ENCODE results near the gene NTPCR.

DNA sequence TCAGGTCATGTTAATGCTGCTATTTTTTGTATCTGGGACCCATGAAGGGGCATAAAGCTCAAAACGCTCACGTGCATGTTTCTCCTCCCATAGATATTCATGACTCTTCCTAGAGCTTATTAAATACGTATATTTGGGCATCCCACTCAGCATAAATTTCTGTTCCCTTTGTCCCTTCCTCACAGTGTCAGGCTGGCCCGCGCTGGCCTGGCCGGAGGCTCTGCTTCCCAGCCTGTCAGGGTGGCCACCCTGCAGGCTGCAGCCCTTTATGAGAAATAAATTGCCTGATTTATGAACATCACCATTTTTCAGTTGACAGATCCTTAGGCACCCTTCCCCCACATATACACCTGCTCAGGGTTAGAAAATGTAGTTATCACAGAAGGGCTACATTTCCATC lies 44.0 kb upstream of the NTPCR start:
- TF ChIP-seq, protein P1, sequence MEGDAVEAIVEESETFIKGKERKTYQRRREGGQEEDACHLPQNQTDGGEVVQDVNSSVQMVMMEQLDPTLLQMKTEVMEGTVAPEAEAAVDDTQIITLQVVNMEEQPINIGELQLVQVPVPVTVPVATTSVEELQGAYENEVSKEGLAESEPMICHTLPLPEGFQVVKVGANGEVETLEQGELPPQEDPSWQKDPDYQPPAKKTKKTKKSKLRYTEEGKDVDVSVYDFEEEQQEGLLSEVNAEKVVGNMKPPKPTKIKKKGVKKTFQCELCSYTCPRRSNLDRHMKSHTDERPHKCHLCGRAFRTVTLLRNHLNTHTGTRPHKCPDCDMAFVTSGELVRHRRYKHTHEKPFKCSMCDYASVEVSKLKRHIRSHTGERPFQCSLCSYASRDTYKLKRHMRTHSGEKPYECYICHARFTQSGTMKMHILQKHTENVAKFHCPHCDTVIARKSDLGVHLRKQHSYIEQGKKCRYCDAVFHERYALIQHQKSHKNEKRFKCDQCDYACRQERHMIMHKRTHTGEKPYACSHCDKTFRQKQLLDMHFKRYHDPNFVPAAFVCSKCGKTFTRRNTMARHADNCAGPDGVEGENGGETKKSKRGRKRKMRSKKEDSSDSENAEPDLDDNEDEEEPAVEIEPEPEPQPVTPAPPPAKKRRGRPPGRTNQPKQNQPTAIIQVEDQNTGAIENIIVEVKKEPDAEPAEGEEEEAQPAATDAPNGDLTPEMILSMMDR (IDR thresholded peaks at IDR 0.05), result no peak
- TF ChIP-seq POLR2A (IDR thresholded peaks at IDR 0.05), result no peak

All from vagina (tissue), 2 donors.